ENCODE data around the gene COL4A1.

Gene COL4A1

GRCh38 chr13:110347088-110347487 is 40.1 kb upstream of the COL4A1 start:
- H3K4me3 ChIP-seq (replicated peaks; ENCODE audit: insufficient read depth, low read length) = no peak overlapping the region
- H3K27ac ChIP-seq (replicated peaks) = no peak overlapping the region
- DNase-seq (ENCODE audit: low read depth in 1 of 2, low spot score in 1 of 2) = no peak
- peaks cover 21% of the 10 kb centered on the region for H3K27me3 ChIP-seq (ENCODE audit: insufficient read depth, poor library complexity, severe bottlenecking)
- TF ChIP-seq CTCF (IDR thresholded peaks at IDR 0.05; ENCODE audit: insufficient read depth, low read length) = no peak
- TF ChIP-seq POLR2AphosphoS5 (IDR thresholded peaks at IDR 0.05; ENCODE audit: low read depth) = no peak
- TF ChIP-seq GABPA (IDR thresholded peaks at IDR 0.05; ENCODE audit: low read depth) = no peak
- no peak for TF ChIP-seq REST (IDR thresholded peaks at IDR 0.05; ENCODE audit: insufficient replicate concordance, low read depth)
- TF ChIP-seq SPI1 (IDR thresholded peaks at IDR 0.05; ENCODE audit: borderline replicate concordance, low read depth) = no peak

- no peak for TF ChIP-seq REST (IDR thresholded peaks at IDR 0.05; ENCODE audit: insufficient replicate concordance, low read depth)
- no peak for TF ChIP-seq CTCF (IDR thresholded peaks at IDR 0.05; ENCODE audit: insufficient read depth, low read length)
- TF ChIP-seq SPI1 (IDR thresholded peaks at IDR 0.05; ENCODE audit: borderline replicate concordance, low read depth) = no peak
- TF ChIP-seq GABPA (IDR thresholded peaks at IDR 0.05; ENCODE audit: low read depth) = no peak
- no peak for TF ChIP-seq POLR2AphosphoS5 (IDR thresholded peaks at IDR 0.05; ENCODE audit: low read depth)
- no peak overlapping the region for H3K4me3 ChIP-seq (replicated peaks; ENCODE audit: insufficient read depth, low read length)
- DNase-seq (ENCODE audit: low read depth in 1 of 2, low spot score in 1 of 2) = no peak
- H3K27me3 ChIP-seq (ENCODE audit: insufficient read depth, poor library complexity, severe bottlenecking) = peaks cover 26% of the 10 kb centered on the region
- H3K27ac ChIP-seq (replicated peaks) = no peak overlapping the region
Measured at GRCh38 chr13:110346661-110347067, 39.7 kb upstream of the COL4A1 start.

GRCh38 chr13:110345701-110346100 is 38.7 kb upstream of the COL4A1 start:
- Histone ChIP-seq H3K27ac (replicated peaks) (no peak overlapping the region), H3K4me3 (replicated peaks; ENCODE audit: insufficient read depth, low read length) (no peak overlapping the region), H3K27me3 (ENCODE audit: insufficient read depth, poor library complexity, severe bottlenecking) (peaks cover 35% of the 10 kb centered on the region)
- TF ChIP-seq GABPA (IDR thresholded peaks at IDR 0.05; ENCODE audit: low read depth) = no peak
- TF ChIP-seq POLR2AphosphoS5 (IDR thresholded peaks at IDR 0.05; ENCODE audit: low read depth) = no peak
- no peak for TF ChIP-seq CTCF (IDR thresholded peaks at IDR 0.05; ENCODE audit: insufficient read depth, low read length)
- TF ChIP-seq SPI1 (IDR thresholded peaks at IDR 0.05; ENCODE audit: borderline replicate concordance, low read depth) = no peak
- no peak for TF ChIP-seq REST (IDR thresholded peaks at IDR 0.05; ENCODE audit: insufficient replicate concordance, low read depth)
- no peak for DNase-seq (ENCODE audit: low read depth in 1 of 2, low spot score in 1 of 2)
